Omental fat pad (tissue), 4 donors: Measurements from ENCODE around the gene ITPRIP. TPM values are rescaled to one million over a fixed set of nuclear protein-coding genes. Genes with fewer than 3 reads are reported as not detected.

Experiments
- ATAC-seq: fragments of 150-250 bp; one replicate; pipeline ENCODE4 v1.9.1; 2016; ENCODE audit warnings: mild to moderate bottlenecking, moderate library complexity; ENCODE audit not compliant: low FRiP score
- DNase-seq: peaks from one replicate; pipeline ENCODE4 v3.0.0-alpha.2; 2019; ENCODE audit warnings: low spot score
- CTCF ChIP-seq, 3 donors: fragments of 450-650 bp; IDR thresholded peaks; one replicate each; pipeline ENCODE4 v1.5.1; 2016 to 2017; ENCODE audit warnings: antibody characterized with exemption in 3 of 3, mild to moderate bottlenecking in 3 of 3, moderate library complexity in 2 of 3
- total RNA-seq, 4 donors: library from RNA; depleted of rRNA; stranded (reverse); fragments of >200 nt; gene quantifications; one replicate each; pipeline ENCODE4 v1.1.0, GENCODE V29; 2016

Gene ITPRIP
- total RNA-seq, 4 donors from 2014 or later = 23.4 to 66.2 (median 49.9) TPM

DNA sequence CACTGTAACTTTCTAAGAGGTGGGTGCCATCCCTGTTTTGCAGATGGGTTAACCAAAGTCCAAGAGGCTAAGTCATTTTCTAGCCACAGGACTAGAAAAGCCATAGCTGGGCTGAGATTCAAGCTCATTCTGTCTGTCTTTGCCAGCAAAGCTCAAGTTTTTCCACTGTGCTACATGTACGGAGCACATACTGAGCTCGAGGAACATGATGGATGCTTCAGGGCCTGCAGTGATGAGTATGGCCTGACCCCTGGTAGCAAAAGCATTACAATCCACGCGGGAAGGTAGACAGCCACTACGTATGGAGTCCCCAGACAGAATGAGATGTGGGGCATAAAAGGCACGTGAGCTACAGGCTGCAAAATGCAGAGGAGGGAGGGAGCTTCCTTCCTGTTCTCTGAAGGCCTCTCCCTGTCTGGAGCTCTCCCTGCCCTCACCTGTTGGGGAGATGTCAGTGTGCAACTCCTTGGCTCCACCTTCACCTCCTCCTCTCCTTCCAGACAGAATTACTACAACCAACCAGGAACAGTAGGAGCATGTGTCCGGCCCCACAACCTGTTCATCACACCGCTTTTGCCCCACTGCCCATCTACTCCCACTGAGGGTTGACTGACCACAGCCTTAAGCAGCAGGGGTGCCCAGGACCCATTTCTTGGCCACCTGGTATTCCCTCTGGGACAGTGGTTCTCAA, 16.4 kb downstream of the ITPRIP start:
- ATAC-seq (no peak), DNase-seq (no peak)
- TF ChIP-seq CTCF (IDR thresholded peaks at IDR 0.05) = no peak

DNA sequence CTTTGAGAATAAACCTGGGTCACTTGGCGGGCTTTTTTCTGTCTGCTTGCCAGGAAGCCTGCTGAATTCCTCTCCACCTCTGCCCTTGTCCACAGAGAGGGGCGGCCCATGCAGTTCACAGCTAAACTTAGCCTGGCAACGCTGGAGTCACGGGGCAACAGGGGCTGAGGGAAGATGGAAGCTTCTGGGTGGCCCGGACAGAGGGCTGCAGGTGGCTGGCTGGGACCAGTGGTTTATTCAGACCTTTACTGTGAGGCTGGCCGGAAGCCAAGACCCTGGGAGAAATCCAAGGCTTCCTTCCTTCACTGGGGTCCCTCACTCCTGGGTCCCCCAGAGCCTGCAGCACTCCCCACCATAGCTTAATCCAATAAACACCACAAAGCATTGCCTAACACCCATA, 17.0 kb downstream of the ITPRIP start:
- DNase-seq (no peak), ATAC-seq (no peak)
- no peak for TF ChIP-seq CTCF (IDR thresholded peaks at IDR 0.05)

- DNase-seq (no peak), ATAC-seq (peak; percentile 76)
- no peak for TF ChIP-seq CTCF (IDR thresholded peaks at IDR 0.05)
Observed at GRCh38 chr10:104318810-104319741, 19.2 kb downstream of the ITPRIP start.

DNA sequence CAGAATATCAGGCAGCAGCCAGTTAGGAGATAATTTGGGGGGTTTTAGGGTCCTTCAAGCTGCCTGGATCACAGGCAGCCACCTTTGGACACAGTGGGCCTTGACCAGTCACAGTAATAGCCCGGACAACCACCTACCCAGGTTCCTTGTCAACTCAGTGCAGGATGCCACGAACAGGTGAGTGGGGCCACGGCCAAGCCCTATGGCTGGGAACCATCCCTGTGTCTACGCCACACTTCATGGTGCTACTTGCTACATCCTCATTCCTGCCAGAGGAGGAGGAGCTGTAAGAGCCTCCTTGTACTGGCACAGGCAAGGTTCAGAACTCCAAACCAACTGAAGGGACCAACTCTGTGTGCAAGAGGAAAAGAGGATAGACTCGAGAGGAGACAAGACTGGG, 19.9 kb downstream of the ITPRIP start:
- TF ChIP-seq CTCF (IDR thresholded peaks at IDR 0.05) = no peak
- ATAC-seq (no peak), DNase-seq (no peak)

DNA sequence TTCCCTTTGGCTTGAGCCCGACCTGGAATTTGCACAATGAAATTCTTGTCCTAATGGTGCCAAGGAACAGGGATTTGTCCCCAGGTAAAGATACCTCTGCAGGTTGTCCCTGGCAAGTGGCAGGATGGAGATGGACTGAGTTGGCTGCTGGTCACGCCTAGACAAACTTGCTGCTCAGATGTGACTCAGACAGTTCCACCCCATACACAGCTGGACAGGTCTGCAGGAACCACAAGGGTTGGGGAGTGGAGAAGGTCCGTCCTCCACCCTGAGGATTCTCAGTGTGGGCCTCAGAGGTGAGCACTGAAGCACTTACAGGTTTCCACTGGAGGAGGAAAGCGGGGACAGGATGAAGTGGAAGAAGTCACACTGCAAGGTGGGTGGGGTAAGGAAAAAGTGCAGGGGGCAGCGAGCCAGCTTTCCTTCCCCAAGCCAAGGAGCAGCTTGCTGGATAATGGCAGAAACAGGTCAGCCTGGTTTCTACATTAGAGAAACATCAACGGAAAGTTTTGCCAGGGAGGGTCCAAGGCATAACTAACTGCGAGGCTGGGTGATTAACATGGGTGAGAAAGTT, 20.5 kb downstream of the ITPRIP start:
- no peak for TF ChIP-seq CTCF (IDR thresholded peaks at IDR 0.05)
- ATAC-seq = no peak
- DNase-seq = no peak

GRCh38 chr10:104317269-104317710, 21.0 kb downstream of the ITPRIP start:
- DNase-seq = no peak
- peak; percentile 35 for ATAC-seq
- TF ChIP-seq CTCF (IDR thresholded peaks at IDR 0.05) = no peak
